KG1 (cell line): ENCODE measurements around the gene SLC22A4.

Source experiments
- DNase-seq: peaks from one replicate; lab custom pipeline; 2025; lab: John Stamatoyannopoulos, UW

SLC22A4 gene

GRCh38 chr5:132275367-132276220, 18.6 kb upstream of the SLC22A4 start:
- no peak for DNase-seq

DNA sequence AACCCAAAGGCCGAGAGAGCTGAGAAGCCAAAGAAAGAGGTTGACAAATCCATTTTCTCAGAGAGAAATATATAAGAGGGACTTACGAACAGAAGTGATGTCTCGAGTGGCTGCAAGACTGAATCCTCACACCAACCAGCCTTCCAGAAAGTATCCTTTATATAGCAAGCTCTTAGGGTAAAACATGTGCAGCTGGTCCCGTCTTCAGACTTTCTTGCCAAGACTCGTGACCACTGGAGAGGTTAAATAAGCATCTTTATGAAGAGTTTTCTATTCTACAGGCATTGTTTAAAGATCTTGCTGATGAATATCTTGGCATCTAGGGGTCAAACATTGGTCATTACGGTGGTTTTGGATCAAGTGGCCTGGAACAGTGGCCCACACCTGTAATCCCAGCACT, 16.9 kb upstream of the SLC22A4 start:
- no peak for DNase-seq

DNA sequence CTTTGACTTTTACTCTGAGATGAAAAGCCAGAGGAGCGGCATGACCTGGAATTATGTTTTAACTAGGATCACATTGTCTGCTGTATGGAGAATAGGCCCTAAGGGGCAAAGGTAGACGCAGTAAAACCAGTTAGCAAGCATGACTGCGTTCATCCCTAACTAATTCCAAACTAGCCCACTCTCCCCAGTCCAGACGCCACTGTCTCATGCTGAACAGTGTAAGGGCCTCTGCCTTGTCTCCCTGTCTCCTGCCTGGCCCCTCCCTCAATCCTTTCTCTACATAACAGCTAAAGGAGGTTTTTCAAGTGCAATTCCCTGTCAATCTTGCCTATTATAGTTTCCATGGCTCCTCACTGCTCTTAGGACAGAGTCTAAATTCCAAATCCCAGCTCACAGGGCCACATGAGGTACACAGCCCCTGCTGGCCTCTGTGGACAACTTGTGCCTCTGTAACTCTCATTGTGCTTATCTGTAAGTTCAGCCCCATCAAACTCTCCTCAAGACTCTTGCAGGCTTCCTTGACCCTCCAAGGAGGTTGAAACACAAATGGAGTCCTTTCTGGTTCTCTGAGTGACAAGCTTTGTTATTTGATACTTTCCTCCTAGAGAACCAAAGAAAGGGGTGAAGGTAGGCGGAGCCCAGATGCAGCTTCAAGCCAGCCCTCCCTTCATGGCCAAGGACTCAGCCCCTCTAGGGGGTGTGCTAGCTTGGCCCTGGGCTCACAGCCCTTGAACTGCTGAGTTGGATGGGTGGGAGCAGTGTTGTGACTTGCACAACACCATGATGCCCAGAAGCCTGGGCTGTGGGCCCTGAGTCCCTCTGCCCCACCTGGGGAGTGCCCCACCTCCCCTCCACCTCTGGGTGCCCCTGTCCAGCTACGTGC, 16.0 kb upstream of the SLC22A4 start:
- DNase-seq, result no peak

GRCh38 chr5:132279801-132280200, 14.4 kb upstream of the SLC22A4 start:
- no peak for DNase-seq

DNA sequence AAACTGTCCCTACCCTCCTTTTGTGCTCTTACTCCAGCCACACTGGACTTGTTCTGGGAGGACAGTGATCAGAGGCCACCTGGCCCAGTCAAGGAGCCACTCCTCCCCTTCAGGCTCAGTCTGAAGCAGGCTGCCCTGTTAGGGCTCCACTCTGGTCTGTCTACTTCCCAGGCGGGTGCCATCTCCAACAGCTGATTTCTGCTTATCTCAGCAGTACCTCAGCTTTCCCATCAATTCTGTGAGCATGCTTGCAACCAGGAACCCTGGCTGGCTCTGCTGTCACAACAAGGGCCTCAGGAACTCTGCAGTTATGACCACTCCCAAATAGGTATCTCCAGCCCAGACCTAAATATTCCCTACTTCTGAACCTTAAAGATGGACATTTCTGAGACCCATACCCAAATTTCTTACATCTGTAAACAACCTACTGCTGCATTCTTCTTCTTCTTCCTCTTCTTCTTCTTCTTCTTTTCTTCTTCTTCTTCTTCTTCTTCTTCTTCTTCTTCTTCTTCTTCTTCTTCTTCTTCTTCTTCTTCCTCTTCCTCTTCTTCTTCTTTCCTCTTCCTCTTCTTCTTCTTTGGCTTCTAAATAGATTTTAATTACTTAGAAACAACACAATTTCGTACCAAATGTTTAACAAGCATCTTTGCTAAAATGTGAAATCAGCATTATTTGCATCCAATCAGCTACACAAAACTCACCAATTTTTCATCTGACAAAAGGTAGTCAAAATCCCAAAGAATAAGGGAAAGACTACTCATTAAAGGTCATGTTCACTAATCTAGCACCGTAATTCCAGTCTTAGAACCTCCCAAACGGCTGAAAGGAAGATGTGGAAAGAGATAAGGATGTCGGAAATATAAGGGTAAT, 13.6 kb upstream of the SLC22A4 start:
- no peak for DNase-seq

- DNase-seq, result no peak
These were observed 12.2 kb upstream of the SLC22A4 start for GRCh38 chr5:132281856-132282614.

- no peak for DNase-seq
These were observed 10.7 kb upstream of the SLC22A4 start for GRCh38 chr5:132283423-132284043.

- DNase-seq, result no peak
These were observed 5.1 kb upstream of the SLC22A4 start for GRCh38 chr5:132289097-132289496.

DNA sequence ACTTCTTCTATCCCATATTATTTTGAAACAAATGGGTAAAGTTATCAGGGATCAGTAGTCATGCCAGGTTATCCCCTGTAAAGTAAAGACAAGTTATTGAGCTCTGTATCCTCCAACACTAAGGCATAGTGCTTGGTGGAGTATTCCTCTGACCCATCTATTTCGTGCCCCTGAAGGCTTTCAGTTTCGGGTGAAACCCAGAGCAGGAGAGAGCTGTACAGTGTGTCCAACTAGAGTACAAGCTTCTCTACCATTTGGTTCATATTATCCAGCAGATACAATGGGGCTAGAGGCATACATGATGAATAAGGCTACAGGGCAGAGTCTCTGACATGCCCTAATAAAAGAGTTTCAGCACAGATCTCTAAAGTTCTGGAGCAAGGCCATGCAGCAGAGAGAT, 3.2 kb upstream of the SLC22A4 start:
- no peak for DNase-seq

- DNase-seq, result peak; percentile 15
These were observed 865 bp upstream of the SLC22A4 start for GRCh38 chr5:132293066-132293991.

DNA sequence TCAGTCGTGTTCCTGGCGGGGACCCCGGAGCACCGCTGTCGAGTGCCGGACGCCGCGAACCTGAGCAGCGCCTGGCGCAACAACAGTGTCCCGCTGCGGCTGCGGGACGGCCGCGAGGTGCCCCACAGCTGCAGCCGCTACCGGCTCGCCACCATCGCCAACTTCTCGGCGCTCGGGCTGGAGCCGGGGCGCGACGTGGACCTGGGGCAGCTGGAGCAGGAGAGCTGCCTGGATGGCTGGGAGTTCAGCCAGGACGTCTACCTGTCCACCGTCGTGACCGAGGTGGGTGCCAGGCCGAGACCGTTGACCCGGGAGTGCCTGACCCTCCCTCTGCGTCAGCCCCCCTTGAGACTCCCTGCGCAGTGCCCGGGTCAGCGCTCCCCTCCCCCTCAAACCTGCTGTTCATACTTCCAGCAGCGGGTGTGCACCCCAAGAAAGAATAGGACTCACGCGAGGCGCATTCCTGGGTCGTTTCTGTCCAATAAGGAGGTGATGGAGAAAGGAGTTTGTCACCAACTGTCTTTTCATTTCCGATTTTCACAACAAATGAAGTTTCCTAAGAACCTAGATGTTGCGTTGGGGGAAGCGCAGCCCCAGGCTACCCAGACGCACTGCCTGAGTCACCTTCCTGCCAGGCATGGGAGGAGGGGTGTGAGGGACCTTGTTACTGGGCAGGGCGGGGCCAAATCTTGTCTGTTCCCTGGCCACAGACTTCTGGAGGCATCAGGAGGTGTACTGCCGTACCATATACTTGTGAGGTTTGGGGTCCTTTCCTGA, 722 bp downstream of the SLC22A4 start:
- DNase-seq, result peak; percentile 37

DNA sequence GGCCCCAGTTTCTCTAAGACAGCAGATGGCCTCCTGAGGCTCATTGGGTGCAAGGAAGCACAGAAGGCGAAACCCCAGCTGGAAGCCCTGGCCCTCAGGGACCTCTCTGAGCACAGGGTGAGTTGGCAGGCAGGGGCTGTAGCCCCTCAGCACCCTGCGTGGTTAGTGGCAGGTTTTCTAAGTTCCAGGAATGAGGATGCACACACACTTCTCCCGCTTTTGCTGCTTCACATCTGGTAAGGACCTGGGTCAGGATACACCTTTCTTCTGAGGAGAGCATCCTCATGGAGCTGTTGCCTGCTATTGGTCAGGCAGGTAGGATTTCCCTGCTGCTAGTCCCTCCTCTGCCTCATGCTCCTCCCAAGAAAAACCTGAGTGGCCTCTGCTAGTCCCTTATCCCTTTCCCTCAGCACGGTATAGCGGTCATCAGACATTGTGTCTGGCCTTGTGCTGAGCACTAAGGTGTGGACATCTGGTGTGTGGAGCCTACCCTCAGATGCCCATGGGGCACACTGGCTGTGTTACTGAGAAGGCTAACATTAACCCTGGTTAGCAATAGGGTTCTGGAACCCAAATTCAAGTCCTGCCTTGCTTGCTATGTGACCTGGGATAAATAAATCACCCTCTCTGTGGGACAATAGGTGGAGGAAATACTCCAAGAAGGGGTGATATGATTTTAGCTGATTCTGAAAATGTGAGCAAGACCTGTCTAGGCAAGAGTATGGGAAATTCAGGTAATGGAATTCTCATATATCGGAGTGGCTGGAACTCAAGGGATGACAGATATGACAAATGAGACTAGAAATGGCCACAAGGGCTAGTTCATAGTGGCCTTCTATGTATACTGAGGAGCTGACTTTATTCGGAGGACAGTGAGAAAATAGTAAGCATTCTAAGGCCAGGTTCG, 1.6 kb downstream of the SLC22A4 start:
- DNase-seq, result no peak

- DNase-seq, result no peak
These were observed 2.3 kb downstream of the SLC22A4 start for GRCh38 chr5:132296412-132297016.

- DNase-seq, result no peak
These were observed 3.2 kb downstream of the SLC22A4 start for GRCh38 chr5:132297211-132297940.

DNA sequence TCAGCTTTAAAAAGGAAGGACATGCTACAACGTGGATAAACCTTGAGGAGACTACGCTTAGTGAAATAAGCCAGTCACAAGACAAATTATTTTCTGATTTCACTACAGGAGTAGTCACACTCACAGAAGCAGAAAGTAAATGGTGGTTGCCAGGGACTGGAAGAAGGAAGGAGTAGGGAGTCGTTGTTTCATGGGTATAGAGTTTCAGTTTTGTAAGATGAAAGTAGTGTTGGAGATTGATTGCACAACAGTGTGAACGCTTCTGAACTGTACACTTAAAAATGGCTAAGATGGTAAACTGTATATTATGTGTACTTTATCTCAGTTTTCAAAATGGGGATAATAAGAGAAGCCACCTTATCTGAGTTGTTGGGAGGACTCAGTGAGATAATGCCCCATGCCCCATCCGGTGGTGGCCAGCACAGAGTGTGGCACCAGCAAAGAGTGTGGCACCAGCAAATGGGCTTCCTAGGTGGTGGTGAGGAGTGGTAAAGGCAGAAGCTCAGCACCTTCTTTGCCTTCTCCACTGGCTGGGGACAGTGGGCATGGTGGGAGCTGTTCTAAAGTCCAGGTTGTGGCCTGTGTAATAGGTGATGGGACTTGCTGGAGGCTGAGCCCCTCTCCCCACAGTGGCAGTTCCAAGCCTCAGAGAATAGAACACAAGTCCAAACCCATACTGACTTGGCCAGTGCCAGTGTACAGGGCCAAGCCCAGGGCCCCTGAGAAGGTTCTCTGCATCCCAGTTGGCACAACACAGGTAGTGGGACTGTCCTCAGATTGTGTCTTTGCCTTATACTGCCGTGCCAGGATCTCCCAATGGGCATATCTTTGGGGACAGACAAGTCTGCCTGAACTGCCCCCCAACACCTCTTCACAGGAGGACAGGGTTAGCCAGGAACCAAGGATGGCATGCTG, 4.4 kb downstream of the SLC22A4 start:
- no peak for DNase-seq

- DNase-seq, result no peak
These were observed 5.7 kb downstream of the SLC22A4 start for GRCh38 chr5:132299917-132300316.
